PFSK-1 (cell line): ENCODE data around the gene RAB42.

ENCODE experiments used
- POLR2AphosphoS5 ChIP-seq: IDR thresholded peaks from 2 replicates; pipeline ENCODE4 v1.6.1; 2012; ENCODE audit warnings: low read depth, mild to moderate bottlenecking, control low read depth, low read length, moderate library complexity
- SIN3A ChIP-seq: IDR thresholded peaks from 2 replicates; pipeline ENCODE4 v1.6.1; 2012; ENCODE audit warnings: mild to moderate bottlenecking, low read length, moderate library complexity, borderline replicate concordance; ENCODE audit not compliant: insufficient read depth
- TF ChIP-seq, protein P1 (sequence below), 2 experiments: IDR thresholded peaks; 2 replicates each; pipeline versions ENCODE4 v1.6.1 to v1.8.0; 2011 to 2012; ENCODE audit warnings: low read depth in 2 of 2, low read length in 2 of 2, control low read depth in 1 of 2, inconsistent platforms in 1 of 2, mild to moderate bottlenecking in 1 of 2, moderate library complexity in 1 of 2; ENCODE audit not compliant: insufficient read depth in 1 of 2

DNA sequence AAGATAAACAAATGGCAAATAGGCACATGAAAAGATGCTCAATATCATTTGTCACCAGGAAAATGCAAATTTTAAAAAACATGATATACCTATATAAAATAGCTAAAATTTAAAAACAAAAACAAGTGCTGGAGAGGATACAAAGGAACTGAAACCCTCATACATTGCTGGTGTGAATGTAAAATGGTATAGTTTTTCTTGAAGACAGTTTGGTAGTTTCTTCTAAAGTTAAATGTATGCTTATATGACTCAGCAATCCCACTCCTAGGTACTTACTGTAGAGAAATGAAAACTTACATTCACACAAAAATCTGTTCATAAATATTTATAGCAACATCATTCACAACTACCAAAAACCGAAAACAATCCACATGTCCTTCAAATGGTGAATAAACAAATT lies 39.6 kb downstream of the RAB42 start:
- TF ChIP-seq POLR2AphosphoS5 (no peak), SIN3A (no peak)
- TF ChIP-seq, protein P1, sequence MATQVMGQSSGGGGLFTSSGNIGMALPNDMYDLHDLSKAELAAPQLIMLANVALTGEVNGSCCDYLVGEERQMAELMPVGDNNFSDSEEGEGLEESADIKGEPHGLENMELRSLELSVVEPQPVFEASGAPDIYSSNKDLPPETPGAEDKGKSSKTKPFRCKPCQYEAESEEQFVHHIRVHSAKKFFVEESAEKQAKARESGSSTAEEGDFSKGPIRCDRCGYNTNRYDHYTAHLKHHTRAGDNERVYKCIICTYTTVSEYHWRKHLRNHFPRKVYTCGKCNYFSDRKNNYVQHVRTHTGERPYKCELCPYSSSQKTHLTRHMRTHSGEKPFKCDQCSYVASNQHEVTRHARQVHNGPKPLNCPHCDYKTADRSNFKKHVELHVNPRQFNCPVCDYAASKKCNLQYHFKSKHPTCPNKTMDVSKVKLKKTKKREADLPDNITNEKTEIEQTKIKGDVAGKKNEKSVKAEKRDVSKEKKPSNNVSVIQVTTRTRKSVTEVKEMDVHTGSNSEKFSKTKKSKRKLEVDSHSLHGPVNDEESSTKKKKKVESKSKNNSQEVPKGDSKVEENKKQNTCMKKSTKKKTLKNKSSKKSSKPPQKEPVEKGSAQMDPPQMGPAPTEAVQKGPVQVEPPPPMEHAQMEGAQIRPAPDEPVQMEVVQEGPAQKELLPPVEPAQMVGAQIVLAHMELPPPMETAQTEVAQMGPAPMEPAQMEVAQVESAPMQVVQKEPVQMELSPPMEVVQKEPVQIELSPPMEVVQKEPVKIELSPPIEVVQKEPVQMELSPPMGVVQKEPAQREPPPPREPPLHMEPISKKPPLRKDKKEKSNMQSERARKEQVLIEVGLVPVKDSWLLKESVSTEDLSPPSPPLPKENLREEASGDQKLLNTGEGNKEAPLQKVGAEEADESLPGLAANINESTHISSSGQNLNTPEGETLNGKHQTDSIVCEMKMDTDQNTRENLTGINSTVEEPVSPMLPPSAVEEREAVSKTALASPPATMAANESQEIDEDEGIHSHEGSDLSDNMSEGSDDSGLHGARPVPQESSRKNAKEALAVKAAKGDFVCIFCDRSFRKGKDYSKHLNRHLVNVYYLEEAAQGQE (IDR thresholded peaks at IDR 0.05; ENCODE audit: insufficient read depth in 1 of 2, low read depth in 2 of 2, low read length in 2 of 2) = no peak
